Activated CD4-positive, alpha-beta T cell treated with anti-CD3 and anti-CD28 coated beads, Interleukin-2, amount 50 U/mL, for 48 hours (primary cell): Measurements from ENCODE around the gene ISM1.
A peak's percentile ranks its signal among the peaks of the same experiment; 100 is the strongest.

Experiments used
- DNase-seq, 2 experiments: peaks; one replicate each; pipeline ENCODE4 v3.0.0-alpha.2; 2020

The ISM1 gene

DNA sequence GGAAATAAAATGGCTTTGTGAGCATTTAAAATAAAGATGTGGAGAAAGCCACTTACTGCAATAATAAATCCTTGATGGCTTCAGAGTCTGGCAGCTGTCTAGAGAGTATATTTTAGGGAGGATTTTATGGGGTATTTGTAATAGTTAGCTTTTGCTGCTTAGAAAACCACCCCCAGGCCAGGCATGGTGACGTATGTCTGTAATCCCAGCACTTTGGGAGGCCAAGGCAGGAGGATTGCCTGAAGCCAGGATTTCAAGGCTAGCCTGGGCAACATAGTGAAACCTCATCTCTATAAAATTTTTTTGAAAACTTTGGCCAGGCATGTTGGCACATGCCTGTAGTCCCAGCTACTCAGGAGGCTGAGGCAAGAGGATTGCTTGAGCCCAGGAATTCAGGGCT lies 63.8 kb downstream of the ISM1 start:
- DNase-seq, result no peak

DNA sequence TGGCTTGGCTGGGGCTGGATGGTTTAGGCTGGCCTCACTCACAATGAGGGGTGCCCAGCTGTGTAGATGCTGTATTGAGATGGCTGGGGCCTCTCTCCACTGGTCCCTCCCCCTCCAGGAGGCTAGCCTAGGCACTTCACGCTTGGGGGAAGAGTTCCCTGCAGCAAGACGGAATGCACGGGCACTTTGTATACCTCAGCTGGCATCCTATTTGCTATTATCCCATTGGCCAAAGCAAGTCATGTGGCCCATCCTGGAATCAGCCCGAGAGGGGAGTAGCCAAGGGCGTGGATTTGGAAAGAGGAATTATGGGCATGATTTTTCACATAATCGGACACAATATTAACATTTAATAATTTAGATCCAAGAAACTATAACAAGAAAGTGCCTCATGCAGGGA lies 64.3 kb downstream of the ISM1 start:
- DNase-seq, result no peak

DNA sequence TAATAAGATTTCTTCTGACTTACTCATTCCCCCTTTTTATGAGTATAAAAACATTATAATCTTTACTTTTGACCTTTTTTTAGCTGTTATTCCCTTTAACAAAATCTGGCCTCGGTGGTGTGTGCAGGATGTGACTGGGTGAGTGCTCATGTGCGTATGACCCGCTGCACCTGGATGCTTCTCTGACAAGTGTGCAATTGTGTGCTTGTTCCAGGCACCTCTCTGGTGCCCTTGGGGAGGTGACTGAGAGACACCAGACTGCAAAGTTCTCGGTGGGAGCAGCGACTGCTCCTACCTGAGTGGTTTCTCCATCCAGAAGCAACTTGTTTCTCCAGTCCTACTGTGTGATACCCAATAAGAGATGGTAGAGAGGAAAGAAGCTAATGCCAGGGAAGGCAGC lies 65.0 kb downstream of the ISM1 start:
- no peak for DNase-seq

DNA sequence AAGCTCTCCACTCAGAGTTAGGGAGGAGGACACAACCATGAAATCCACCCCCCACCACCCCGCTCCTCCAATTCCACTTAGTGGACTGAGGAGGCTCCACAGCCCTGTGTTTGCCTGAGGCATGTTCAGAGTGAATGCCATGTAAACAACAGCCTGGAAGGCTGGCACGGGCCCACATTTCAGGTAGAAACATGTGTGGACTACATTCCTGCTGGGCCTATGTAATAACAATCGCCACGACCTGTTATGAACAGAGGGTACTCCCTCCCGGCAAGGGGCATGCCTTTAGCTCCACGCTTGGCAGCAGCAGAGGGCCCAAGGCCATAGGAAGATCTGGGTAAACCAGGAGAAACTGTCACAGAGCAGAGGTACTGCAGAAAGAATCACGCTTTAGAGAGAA lies 65.5 kb downstream of the ISM1 start:
- no peak for DNase-seq

DNA sequence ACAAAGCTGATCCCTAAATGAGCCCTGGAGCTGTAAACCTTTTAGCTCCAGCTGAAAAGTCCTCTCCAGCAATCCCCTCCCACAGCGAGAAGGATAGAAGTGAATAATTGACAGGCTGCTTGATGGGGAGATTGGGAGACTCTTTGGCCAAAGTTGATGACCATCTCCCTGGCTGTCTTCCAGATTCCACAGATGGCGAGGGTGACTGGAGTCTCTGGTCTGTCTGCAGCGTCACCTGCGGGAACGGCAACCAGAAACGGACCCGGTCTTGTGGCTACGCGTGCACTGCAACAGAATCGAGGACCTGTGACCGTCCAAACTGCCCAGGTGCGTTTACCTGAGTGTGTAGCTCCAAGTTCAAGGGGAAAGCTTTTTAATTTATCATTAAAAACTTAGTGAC lies 67.3 kb downstream of the ISM1 start:
- no peak for DNase-seq

DNA sequence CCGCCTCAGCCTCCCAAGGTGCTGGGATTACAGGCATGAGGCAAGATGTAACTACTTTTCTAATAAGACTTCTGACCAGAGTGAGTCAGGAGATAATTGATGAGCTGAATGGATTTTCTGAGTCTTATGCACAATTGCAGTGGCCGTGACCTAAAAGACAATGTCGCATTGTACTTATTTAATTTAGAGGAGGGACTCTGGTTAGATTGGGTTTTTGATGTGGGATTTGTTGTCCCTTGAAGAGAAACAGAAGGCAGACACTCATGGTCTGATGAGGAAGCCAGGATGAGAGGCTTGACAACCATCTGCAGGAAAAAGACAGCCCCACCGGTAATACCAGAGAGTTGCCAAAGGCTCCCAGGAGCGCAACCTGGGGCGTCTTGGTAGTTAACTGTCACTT lies 68.0 kb downstream of the ISM1 start:
- DNase-seq, result no peak

DNA sequence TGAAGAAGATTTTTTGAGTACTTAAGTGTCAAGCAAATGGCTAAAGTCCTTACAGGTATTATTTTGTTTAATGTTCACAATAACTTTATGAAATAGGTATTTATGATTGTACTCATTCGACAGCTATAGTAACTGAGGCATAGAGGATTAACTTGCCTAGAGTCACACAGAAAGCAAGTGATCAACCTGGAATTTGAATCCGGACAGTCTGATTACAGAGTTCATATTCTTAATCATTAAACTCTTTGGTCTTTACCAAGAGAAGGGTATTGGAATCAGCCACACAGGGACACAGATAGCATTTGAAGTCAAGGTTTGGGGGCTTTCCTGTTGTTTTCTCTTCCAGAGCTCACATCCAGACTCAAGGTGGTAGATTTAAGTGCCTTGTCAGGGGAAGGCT lies 69.7 kb downstream of the ISM1 start:
- DNase-seq, result no peak

DNA sequence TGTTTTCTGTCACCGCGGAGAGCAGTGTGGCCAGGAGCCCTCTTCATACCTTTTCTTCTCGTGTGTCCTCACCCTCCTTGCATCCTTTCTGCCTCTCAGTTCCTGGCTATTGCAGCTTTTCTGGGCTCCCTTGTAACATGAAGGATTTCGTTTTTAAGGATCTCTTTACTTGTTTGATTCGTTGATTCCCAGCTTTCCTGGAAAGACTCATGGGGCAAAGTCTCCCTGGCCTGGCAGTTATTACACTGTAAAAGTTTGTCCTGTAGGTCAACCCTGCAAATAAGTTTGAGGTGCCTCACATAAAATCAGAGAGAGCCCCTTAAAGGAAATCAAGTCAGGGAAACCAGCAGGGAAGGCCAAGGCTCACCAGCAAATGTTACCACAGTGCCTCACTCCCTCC lies 70.1 kb downstream of the ISM1 start:
- no peak for DNase-seq

DNA sequence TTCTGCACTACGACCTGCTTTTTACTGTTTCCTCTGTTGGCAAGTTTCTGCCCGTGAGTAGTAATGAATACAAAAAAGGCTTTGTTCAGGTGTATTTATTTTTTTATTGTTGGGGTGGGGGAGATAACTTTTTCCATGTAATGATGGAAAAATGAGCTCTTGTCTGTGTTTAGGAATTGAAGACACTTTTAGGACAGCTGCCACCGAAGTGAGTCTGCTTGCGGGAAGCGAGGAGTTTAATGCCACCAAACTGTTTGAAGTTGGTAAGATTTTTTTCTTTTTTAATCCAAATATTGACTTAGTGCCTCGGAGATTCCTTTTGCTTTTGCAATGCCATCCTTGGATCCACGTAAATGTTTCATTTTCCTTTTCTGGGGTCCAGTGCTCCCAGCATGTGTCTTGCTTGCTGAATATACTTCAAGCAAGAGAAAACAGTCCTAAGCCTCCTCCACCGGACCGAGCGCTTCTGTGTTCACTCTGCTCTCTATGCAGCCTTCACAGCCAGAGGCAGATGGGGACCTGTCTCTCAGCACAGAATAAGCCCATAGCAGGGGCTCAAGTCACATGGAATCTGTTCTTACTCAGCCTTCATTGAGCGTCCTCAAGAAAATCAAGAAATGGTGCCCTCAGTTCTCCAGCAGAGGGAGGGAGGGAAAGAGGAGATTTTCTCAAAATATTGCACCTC lies 71.3 kb downstream of the ISM1 start:
- no peak for DNase-seq

DNA sequence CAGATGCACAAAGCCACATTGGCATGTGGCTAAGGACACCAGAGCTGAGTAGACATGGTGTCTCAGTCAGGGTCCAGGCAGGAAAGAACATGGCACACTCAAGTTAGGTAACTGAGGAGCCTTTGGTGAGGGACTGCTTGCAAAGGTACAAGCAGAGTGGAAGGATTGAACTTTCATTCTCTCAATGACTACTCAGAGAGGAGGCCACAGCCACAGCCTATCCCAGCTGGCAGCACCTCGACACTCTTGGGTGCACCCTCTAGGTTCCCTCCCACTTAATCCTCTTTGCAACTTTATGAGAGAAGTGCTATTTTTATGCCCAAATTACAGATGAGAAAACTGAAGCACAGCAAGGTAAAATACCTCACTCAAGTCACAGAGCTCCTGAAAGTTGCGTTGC lies 73.4 kb downstream of the ISM1 start:
- DNase-seq, result no peak

DNA sequence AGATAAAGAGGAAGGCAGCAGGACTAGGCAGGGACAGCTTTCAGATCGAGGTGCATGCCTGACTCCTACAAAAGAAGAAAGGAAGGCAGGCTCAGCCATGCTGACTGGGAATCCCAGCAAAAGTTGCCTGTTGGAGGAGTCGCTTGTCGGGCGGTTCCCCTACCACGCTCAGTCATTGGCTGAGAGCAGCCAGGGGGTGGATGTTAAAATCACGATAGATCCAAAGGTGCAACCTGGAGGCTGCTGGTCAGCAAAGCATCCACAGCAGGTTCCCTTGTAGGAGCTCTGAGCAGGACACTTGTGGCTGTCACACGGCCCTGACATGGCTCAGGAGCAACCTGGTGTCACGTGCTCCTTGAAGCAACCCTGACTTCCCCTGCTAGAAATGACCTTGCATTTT lies 74.6 kb downstream of the ISM1 start:
- no peak for DNase-seq

DNA sequence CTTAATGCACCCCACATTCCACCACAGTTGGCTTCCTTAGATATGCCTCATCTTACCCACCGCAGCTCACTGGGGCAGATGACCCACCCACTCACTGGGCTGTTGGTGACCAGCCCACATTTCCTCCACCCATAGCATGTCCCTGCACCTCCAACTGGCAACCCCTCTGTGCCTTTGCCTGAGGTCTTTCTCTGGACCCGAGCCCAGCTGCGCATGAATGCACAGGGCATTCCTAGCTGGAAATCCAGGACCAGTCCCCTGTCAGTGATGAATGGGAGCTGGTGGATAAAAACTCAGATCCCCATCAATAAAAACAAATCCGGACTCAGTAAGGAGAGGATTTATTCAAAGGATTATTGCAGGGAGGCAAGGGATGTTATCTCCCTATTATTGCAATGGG lies 75.0 kb downstream of the ISM1 start:
- no peak for DNase-seq

DNA sequence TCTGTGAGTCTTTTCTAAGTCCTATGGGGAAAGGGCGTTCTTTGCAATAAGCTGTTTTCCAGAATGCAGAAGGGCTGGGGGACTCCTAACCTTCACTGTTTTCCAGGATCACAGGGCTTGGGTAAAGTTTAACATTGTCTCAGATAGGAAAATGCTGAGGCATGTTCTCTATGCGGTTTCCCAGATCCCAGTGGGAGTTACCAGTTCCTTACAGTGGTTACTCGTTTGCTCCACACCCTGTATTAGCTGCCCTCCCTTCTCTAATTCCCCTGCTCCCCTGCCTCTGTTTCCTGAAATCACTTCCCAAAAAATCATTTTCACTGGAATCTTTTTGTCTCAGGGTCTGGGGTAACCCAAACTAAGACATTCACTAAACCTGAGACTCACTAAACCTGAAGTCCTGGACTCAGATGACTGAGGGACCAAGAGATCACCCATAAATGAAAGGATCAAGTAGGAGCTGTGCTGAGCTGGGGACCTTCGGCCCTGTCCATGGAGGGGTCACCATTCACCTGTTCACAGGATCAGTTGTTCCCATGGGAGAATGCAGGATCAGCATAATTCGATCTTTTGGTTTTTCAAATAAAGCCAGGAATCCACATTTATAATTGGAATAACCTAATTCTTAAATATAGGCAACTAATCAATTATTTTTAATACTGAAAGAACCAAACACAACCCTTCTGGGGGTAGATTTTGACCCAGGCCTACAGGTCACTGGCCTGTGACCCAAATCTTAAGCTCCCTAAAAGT lies 76.2 kb downstream of the ISM1 start:
- no peak for DNase-seq

DNA sequence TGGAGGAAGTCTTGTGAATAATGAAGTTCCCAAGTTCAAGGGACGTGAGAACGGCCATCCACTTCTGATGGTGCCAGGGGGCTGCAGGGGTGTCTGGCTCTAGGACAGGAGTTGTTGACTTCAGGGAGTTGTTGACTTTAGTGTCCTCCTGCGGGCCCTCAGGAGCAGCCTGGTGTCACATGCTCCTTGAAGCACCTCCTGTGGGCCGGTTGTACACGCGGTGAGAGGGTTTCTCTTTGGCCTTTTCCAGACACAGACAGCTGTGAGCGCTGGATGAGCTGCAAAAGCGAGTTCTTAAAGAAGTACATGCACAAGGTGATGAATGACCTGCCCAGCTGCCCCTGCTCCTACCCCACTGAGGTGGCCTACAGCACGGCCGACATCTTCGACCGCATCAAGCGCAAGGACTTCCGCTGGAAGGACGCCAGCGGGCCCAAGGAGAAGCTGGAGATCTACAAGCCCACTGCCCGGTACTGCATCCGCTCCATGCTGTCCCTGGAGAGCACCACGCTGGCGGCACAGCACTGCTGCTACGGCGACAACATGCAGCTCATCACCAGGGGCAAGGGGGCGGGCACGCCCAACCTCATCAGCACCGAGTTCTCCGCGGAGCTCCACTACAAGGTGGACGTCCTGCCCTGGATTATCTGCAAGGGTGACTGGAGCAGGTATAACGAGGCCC lies 77.8 kb downstream of the ISM1 start:
- DNase-seq, result no peak

DNA sequence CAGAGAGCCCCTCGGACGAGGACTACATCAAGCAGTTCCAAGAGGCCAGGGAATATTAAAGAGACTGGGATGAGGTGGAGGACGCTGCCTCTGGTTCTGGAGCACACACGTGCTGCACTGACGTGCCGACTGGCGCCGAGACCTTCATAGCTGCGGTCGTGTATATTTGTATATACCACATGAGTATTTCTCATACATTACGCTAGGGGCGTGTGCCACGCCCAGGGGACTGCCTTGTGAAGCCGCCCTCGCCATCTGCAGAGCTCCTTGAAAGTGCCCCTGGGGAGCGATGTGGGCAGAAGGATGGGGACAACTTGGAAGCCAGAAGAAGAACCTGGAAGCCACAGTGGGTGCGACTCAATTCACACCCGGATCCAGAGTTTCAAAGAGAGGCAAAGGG lies 78.3 kb downstream of the ISM1 start:
- no peak for DNase-seq

DNA sequence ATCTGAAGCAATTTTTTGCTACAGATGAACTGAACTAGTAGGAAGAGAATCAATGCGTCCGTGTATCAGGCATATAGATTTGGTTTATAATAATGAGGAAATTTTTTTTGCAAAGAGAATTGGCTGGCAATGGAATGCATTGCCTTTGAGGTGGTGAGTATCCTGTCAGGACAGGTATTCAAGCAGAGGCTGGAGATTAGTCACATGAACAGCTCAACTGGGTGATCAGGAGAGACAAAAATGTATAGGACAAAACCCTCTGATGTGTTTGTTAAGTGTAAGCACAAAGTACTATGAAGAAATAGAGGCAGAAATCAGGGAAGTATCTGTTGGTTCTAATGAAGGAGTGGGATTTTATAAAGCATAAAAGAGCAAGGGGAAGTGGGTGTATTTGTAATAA lies 80.5 kb downstream of the ISM1 start:
- no peak for DNase-seq

DNA sequence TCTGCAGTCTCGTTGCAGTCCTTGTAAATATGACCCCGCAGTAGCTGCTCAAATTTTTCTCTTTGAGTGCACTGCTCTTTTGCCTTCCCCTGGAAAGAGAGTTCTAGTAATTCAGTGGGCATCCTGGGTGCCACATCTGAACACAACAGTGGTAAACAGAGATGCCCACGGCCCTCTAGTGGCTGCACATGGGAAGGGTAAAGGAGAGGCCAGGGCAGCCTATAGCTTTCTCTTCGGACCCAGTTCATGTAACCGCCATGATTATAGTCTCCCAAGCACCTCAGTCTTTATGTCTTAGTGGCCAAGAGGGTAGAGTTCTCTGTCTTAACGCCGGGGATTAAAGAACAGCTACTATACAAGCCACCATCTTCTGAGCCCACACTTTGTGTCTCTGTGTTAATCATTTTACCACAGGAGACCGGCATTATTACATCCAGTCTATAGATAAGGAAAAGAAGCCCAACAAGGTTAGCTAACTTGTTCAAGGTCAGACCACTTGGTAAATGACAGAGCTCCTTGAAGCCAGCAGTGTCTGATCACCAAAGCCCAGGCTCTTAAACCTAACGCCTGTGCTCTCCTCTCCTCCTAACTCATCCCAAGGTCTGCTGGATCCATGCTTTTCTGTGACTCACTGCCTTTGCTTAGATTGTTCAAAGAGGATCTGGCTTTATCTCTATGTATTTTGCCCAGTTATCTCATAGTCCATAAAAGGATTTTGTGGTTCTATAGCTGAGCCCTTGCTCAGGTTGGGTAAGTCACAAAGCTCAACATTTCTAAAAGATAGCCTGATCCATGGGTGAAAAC lies 81.8 kb downstream of the ISM1 start:
- peak; percentile 52 to 61 for DNase-seq

DNA sequence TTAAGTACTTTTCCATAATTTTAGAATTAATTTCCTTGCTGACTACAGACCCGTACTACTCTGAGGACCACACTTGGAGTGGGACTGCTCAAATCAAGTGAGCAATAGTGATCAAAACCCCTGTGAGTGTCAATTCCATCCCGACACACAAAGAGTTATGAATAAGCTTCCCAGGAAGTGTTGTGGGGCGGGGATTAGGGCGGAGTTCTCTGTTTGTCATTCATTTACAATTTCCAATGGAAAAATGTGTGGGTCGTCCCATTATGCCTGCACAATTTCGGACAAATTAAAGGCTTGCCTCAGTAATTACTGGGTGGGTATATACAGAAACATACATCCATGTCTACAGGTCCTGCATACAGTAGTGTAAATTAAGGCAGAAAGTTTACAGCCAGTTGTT lies 84.2 kb downstream of the ISM1 start:
- no peak for DNase-seq

DNA sequence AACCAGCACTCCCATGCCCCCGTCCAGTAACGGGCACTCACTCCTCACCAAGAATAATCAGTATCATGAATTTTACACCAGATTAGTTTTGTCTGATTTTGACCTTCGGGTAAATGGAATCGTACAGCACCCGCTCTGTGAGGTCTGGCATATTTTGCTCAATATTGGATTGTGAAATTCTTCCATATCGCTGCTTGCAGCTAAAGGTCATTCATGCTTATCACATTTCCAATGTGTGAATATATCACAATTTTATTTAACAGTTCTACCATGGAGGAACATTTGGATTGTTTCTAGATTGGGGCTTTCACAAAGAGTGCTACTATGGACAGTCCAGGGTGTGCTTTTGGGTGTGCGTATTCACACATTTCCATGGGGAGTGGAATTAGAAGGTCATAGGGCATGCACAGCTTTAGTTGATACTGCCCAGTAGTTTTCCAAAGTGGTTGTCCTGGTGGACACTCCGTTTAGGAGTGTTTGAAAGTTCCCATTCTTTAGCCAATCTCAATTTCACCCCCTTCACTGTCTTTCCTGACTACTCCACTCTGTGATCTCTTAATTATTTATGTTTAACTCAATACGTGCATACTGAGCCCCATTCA lies 86.6 kb downstream of the ISM1 start:
- no peak for DNase-seq

DNA sequence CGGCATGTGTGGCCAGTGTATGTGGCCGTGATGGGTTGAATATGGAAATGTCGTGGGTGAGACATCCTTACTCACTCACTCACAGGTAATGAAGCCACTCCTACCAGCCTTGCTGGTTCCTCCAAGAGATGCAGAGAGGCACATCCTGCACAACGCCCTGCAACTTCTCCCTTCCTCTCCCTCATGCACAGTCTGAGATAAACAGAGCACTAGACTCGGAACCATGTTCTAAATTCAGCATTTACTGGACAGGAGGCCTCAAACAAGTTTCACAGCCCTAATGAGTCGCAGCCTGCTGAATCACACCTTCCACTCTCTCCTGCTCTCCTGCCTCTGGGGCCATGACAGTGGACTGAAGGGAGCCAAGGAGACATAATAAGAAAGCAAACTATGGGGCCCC lies 91.2 kb downstream of the ISM1 start:
- DNase-seq, result no peak

DNA sequence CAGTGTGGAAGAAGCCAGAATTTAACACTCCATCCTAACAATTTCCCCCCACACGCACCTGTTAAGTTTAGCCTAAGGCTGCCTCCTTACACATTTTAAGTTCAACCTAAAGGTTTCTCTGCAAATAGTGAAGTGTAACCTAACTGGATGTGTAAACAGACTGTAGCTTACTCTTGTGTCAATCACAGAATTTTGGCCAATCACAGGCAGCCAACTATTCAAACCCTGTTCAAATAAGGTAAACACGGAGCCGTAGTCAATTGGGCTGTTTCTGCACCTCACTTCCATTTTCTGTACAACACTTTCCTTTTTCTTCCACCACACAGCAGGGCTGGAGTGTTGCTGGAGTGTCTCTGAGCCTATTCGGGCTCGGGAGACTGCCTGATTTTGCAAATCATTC lies 92.1 kb downstream of the ISM1 start:
- no peak for DNase-seq

DNA sequence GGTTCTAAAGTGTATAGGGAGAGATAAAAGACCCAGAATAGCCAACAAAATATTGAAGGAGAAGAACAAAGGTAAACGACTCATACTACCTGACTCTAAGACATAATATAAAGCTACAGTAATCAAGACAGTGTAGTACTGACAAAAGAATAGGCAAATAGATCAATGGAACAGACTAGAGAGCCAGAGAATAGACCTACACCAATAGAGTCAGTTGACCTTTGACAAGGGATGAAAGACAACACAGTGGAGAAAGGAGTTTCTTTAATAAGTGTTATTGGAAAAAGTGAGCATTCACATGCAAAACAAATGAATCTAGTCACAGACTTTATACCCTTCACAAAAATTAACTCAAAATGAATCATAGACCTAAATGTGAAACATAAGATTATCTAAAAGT lies 96.4 kb downstream of the ISM1 start:
- no peak for DNase-seq

DNA sequence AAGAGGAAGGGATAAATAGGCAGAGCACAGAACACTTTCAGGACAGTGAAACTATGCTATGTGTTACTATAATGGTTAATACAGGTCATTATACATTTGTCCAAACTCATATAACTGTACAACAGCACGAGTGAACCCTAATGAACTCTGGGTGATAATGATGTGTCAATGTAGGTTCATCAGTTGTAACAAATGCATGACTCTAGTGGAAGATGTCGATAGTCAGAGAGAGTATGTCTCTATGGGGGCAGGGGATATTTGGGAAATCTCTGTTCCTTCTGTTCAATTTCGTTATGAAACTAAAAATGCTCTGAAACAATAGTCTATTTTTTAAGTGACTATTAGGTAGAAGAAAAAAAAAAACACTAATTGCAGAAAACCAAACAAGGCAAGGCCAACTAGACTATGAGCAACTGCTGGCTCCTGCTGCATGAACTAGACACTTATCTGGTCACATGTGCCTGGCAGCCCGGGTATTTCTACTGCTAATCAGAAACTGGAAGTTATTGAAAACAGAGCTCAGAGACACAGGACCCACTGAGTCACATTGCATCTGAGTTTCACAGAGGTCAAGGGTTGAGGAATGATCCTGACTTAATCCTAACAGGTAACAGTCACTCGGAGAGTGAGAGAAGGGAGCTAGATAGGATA lies 97.9 kb downstream of the ISM1 start:
- DNase-seq, result no peak
